MM.1S (cell line): Measurements from ENCODE around the gene FRY.

Experiments used
- DNase-seq: peaks from one replicate; pipeline ENCODE4 v3.0.0-alpha.2; 2015
- H2AFZ ChIP-seq: fragments of 300-600 bp; sonication (generic); 2 replicates; pipeline ENCODE4 v1.6.0; 2016; ENCODE audit warnings: antibody characterized with exemption, low read length
- H3F3A ChIP-seq: fragments of 300-600 bp; sonication (generic); 2 replicates; pipeline ENCODE4 v1.6.1; 2016; ENCODE audit warnings: mild to moderate bottlenecking, antibody characterized with exemption, low read length, moderate library complexity, mixed read lengths; ENCODE audit not compliant: insufficient read depth
- H3K27ac ChIP-seq: fragments of 300-600 bp; sonication (generic); 2 replicates; pipeline ENCODE4 v1.5.1; 2016; ENCODE audit warnings: mild to moderate bottlenecking, low read length
- H3K27me3 ChIP-seq: fragments of 300-600 bp; sonication (generic); replicated peaks from 2 replicates; pipeline ENCODE4 v1.6.0; 2016; ENCODE audit warnings: low read length; ENCODE audit not compliant: insufficient read depth
- H3K36me3 ChIP-seq: fragments of 300-600 bp; sonication (generic); replicated peaks from 2 replicates; pipeline ENCODE4 v1.6.1; 2016; ENCODE audit warnings: mild to moderate bottlenecking, low read length, mixed read lengths; ENCODE audit not compliant: insufficient read depth
- H3K4me1 ChIP-seq: fragments of 300-600 bp; sonication (generic); 2 replicates; pipeline ENCODE4 v1.6.1; 2016; ENCODE audit warnings: low read length, mixed read lengths
- H3K4me2 ChIP-seq: fragments of 300-600 bp; sonication (generic); 2 replicates; pipeline ENCODE4 v1.6.0; 2016; ENCODE audit warnings: low read depth, low read length
- H3K4me3 ChIP-seq: fragments of 300-600 bp; sonication (generic); 2 replicates; pipeline ENCODE4 v1.5.1; 2016; ENCODE audit warnings: low read length, mixed read lengths
- H3K79me2 ChIP-seq: fragments of 300-600 bp; sonication (generic); 2 replicates; pipeline ENCODE4 v1.6.1; 2016; ENCODE audit warnings: mixed run types, low read length, mixed read lengths
- H3K9ac ChIP-seq: fragments of 300-600 bp; sonication (generic); 2 replicates; pipeline ENCODE4 v1.6.1; 2016; ENCODE audit warnings: low read length, mixed read lengths
- H3K9me2 ChIP-seq: fragments of 300-600 bp; sonication (generic); replicated peaks from 2 replicates; pipeline ENCODE4 v1.6.1; 2016; ENCODE audit warnings: mild to moderate bottlenecking, low read length, mixed read lengths; ENCODE audit not compliant: insufficient read depth
- H3K9me3 ChIP-seq: fragments of 300-600 bp; sonication (generic); replicated peaks from 2 replicates; pipeline ENCODE4 v1.6.1; 2016; ENCODE audit warnings: mild to moderate bottlenecking, low read length, mixed read lengths; ENCODE audit not compliant: insufficient read depth
- H4K20me1 ChIP-seq: fragments of 300-600 bp; sonication (generic); 2 replicates; pipeline ENCODE4 v1.6.1; 2016; ENCODE audit warnings: mild to moderate bottlenecking, low read length, moderate library complexity, mixed read lengths; ENCODE audit not compliant: insufficient read depth
- CTCF ChIP-seq: fragments of 300-600 bp; sonication (generic); IDR thresholded peaks from 2 replicates; pipeline ENCODE4 v1.5.1; 2016; ENCODE audit warnings: antibody characterized with exemption, low read length, mixed read lengths
- EZH2 ChIP-seq: fragments of 300-600 bp; sonication (generic); optimal IDR thresholded peaks from 2 replicates; pipeline ENCODE3; 2017; ENCODE audit warnings: low read depth, mild to moderate bottlenecking, antibody characterized with exemption, low read length, mixed read lengths
- EZH2phosphoT487 ChIP-seq: fragments of 300-600 bp; sonication (generic); IDR thresholded peaks from 2 replicates; pipeline ENCODE4 v1.6.1; 2018; ENCODE audit warnings: antibody characterized with exemption, low read length

FRY gene

GRCh38 chr13:32210101-32210500, 178.5 kb downstream of the FRY start:
- no peaks in the 10 kb centered on the region for H3K9me3 ChIP-seq
- DNase-seq, result no peak
- H4K20me1 ChIP-seq, result no peaks in the 10 kb centered on the region
- H3K4me2 ChIP-seq, result no peak overlapping the region
- no peaks in the 10 kb centered on the region for H3K27me3 ChIP-seq
- no peaks in the 10 kb centered on the region for H3K36me3 ChIP-seq
- no peaks in the 10 kb centered on the region for H3K9me2 ChIP-seq
- H3K4me3 ChIP-seq, result no peak overlapping the region
- no peak for TF ChIP-seq EZH2
- no peak for TF ChIP-seq CTCF
- TF ChIP-seq EZH2phosphoT487, result no peak
- H3F3A ChIP-seq, result no peaks in the 10 kb centered on the region
- no peaks in the 10 kb centered on the region for H3K79me2 ChIP-seq
- H3K4me1 ChIP-seq, result no peaks in the 10 kb centered on the region
- no peak overlapping the region for H3K27ac ChIP-seq
- no peak overlapping the region for H3K9ac ChIP-seq
- H2AFZ ChIP-seq, result no peak overlapping the region

DNA sequence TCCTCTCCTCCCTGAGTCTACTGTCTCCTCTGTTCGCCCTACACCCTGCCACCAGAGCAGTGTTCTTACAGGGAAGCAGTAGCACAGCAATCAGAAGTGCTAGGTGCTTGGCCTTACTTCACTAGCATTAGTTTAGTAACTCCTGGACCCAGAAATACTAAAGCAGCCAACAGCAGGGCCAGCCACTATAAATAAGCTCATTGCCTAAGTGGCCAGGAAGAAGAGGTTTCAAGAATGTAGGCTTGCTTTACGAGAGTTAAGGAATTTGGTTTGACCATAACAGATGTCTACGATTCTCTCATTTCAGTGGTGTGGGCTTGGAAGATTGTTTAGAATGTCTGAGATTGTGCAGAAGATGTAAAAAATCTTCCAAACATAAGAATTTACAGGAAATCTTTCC, 180.2 kb downstream of the FRY start:
- Histone ChIP-seq H3K4me1 (no peaks in the 10 kb centered on the region), H4K20me1 (no peaks in the 10 kb centered on the region), H3K27me3 (no peaks in the 10 kb centered on the region), H3K79me2 (no peaks in the 10 kb centered on the region), H3F3A (no peaks in the 10 kb centered on the region), H3K27ac (no peak overlapping the region), H3K36me3 (no peaks in the 10 kb centered on the region), H3K9me2 (no peaks in the 10 kb centered on the region), H2AFZ (no peak overlapping the region), H3K4me3 (no peak overlapping the region), H3K9ac (no peak overlapping the region), H3K9me3 (no peaks in the 10 kb centered on the region), H3K4me2 (no peak overlapping the region)
- TF ChIP-seq CTCF (no peak), EZH2phosphoT487 (no peak), EZH2 (no peak)
- no peak for DNase-seq

GRCh38 chr13:32212421-32212820, 180.8 kb downstream of the FRY start:
- no peaks in the 10 kb centered on the region for H3K9me3 ChIP-seq
- no peak for DNase-seq
- H4K20me1 ChIP-seq, result no peaks in the 10 kb centered on the region
- no peak overlapping the region for H3K27ac ChIP-seq
- H2AFZ ChIP-seq, result no peak overlapping the region
- H3K4me1 ChIP-seq, result no peaks in the 10 kb centered on the region
- H3K27me3 ChIP-seq, result no peaks in the 10 kb centered on the region
- no peaks in the 10 kb centered on the region for H3K9me2 ChIP-seq
- no peak for TF ChIP-seq CTCF
- TF ChIP-seq EZH2, result no peak
- TF ChIP-seq EZH2phosphoT487, result no peak
- H3K79me2 ChIP-seq, result no peaks in the 10 kb centered on the region
- H3K36me3 ChIP-seq, result no peaks in the 10 kb centered on the region
- no peak overlapping the region for H3K4me3 ChIP-seq
- H3K4me2 ChIP-seq, result no peak overlapping the region
- no peaks in the 10 kb centered on the region for H3F3A ChIP-seq
- H3K9ac ChIP-seq, result no peak overlapping the region
